Measurements from ENCODE around the gene TRMT2A.

TRMT2A gene

DNA sequence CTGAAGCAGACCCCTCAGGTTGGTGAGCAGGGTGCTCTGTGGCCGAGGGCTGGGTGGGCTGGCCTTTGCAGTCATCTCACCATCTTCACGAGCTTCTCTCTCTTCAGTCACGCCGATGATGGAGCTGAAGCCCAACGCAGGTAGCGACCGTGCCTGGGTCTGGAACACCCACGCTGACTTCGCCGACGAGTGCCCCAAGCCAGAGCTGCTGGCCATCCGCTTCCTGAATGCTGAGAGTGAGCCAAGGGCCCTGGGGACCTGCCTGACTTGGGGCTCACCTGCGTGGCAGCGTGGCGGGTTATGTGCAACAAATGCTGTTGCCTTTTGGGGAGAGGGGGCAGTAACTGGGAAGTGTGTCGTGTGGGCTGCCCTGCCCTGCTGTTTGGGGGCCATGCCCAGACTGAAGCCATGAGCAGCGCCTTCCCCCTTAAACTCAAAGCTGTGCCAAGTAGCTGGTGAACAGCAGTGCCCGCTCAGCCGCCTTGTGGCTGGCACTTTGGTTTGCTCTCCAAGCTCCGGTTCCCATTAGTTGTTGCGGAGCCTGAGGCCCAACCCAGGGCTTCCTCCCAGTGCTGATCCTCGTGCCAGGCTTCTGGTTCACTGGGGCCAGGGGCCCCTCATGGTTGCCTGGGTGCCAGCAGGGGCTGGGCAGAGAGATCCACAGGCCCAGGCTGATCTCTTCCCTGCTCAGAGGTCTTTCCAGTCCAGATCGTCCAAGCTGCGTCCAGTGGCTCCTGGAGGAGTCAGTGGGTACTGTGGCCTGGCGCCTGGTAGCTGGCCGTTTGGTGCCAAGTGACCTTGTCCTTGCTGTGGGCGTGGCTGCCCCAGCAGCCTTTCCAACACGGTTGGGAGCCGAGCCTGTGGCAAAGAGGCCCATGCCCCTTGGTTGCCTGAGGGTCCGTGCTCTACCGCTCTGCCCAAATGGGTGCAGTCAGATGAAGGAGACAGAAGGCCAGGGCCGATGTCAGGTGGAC is 8.5 kb upstream of the TRMT2A start:
- TF ChIP-seq, protein P1, sequence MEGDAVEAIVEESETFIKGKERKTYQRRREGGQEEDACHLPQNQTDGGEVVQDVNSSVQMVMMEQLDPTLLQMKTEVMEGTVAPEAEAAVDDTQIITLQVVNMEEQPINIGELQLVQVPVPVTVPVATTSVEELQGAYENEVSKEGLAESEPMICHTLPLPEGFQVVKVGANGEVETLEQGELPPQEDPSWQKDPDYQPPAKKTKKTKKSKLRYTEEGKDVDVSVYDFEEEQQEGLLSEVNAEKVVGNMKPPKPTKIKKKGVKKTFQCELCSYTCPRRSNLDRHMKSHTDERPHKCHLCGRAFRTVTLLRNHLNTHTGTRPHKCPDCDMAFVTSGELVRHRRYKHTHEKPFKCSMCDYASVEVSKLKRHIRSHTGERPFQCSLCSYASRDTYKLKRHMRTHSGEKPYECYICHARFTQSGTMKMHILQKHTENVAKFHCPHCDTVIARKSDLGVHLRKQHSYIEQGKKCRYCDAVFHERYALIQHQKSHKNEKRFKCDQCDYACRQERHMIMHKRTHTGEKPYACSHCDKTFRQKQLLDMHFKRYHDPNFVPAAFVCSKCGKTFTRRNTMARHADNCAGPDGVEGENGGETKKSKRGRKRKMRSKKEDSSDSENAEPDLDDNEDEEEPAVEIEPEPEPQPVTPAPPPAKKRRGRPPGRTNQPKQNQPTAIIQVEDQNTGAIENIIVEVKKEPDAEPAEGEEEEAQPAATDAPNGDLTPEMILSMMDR (IDR thresholded peaks at IDR 0.05; ENCODE audit: low read depth, low read length, missing control alignments): no peak
- no peak for DNase-seq (ENCODE audit: low read depth)
- no peak overlapping the region for H3K4me3 ChIP-seq (ENCODE audit: low read depth, low read length)

DNA sequence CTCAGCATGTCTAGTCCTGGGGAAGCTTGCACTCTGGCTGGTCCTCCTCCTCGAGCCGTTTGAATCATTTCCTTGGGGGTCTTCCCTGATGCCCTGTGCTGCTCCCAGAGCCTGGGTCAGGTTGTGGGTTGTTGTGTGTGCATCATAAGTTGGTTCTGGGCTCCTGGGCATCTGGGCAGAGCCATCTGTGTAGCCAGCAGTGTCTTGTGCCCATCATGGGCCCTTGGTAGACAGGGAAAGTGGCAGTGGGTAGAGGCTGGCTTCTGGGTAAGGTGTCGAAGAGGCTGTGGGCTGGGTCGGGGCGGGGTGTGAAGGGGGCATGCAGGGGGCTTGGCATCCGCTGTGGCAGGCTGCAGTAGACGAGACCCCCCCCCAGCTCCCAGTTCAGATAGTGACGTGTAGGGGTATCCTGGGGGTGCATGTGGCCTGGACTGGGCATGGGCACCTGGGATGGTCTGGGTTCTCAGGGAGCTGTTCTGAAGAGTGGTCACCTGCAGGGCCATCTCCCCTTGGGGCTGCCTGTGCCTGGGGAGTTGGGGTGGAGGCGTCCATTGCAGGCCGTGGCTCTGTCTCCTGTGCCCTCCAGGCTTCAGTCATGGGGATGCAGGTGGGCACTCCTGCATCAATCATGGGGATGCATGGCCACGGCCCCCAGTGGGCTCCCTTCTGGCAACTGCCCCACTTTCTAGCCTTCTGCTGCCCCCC is 7.2 kb upstream of the TRMT2A start:
- TF ChIP-seq, protein P1 (IDR thresholded peaks at IDR 0.05; ENCODE audit: low read depth, low read length, missing control alignments): no peak
- DNase-seq (ENCODE audit: low read depth): no peak
- no peak overlapping the region for H3K4me3 ChIP-seq (ENCODE audit: low read depth, low read length)

DNA sequence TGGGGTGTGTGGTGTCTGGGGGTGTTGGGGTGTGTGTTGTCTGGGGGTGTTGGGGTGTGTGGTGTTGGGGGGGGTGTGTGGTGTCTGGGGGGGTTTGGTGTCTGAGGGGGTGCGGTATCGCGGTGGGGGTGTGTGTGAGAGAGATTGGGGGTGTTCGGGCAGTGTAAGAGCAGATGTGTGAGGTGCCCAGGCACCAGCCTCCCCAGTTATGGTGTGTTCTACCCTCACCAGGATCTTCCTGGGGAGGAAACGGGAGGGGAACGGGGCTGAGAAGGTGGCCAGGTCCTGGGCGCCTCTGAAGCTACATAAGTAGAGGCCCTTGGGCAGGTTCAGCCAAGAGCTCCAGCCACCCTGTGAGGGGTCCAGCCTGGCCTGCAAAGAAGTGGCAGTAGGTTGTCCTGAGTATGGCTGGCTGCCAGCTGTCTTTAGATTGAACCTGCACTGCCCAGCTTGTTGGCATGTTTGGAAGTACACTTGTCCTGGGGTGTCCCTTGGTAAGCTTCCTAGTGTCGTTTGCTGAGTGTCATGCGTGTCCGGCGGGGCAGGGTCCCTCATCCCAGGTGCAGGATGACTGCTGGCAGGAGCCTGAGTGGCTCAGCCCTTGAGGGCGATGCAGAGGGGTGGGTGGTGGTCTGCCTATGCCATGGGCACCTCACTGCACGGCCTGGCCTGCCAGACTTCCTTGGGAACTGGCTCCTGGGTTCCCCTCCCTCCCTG is 6.5 kb upstream of the TRMT2A start:
- no peak for DNase-seq (ENCODE audit: low read depth)
- H3K4me3 ChIP-seq (ENCODE audit: low read depth, low read length): no peak overlapping the region
- TF ChIP-seq, protein P1 (IDR thresholded peaks at IDR 0.05; ENCODE audit: low read depth, low read length, missing control alignments): no peak

DNA sequence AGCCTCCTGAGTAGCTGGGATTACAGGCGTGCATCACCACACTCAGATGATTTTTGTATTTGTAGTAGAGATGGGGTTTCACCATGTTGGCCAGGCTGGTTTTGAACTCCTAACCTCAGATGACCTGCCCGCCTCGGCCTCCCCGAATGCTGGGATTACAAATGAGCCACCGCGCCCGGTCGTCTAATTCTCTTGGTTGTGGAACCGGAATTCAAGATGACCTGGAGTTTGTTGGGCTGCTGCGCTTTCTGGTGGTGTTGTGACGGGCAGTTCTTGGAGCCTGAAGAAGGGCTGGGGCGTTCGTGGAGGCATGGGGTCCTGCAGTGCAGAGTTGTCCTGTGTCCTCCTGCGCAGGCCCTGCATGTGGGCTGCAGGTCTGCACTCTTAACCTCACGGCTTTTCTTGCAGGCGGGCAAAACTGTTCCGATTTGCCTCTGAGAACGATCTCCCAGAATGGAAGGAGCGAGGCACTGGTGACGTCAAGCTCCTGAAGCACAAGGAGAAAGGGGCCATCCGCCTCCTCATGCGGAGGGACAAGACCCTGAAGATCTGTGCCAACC is 4.9 kb upstream of the TRMT2A start:
- no peak for DNase-seq (ENCODE audit: low read depth)
- TF ChIP-seq, protein P1 (IDR thresholded peaks at IDR 0.05; ENCODE audit: low read depth, low read length, missing control alignments): no peak
- H3K4me3 ChIP-seq (ENCODE audit: low read depth, low read length): no peak overlapping the region

DNA sequence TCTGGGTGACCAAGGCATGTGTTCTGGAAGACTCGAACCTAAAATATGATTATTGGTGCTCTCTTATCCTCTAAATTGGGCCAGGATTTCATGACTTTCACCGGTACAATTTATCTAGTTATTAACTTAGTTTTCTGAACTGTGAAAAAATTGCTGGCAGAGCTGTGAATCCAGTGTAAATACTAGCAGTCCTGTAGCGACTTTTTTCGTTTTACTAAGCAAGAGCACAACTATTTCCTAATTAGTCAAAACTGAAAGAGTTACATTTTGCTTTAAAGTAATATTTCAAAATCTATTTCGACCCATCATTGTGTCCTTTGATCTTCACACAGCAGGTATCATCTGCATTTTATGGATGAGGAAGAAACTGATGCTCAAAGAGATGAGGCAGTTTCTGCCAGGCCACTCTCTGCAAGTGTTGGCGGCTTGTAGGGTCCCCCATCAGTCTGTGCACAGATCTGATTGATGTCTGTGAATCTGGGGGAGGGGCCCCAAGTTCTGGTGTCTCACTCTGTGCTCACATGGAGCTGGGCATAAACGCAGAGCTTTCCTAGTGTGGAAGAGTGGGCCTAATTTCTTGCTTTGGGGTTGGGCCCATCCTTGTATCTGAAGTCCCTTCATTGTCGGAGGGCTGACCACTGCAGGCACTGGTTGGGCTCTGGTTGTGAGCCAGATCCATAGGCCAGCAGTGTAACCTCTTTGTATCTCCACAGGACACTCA is 1.4 kb upstream of the TRMT2A start:
- TF ChIP-seq, protein P1 (IDR thresholded peaks at IDR 0.05; ENCODE audit: low read depth, low read length, missing control alignments): no peak
- DNase-seq (ENCODE audit: low read depth): no peak
- peak overlapping the region; percentile 96 for H3K4me3 ChIP-seq (ENCODE audit: low read depth, low read length)

Measured in GM12864 (cell line).